Epithelial cell of esophagus (primary cell): ENCODE measurements around the gene CDC20.

Experiments
- DNase-seq: peaks from one replicate; pipeline ENCODE4 v3.0.0; 2010; ENCODE audit warnings: low read depth
- H3K4me3 ChIP-seq: 2 replicates; pipeline ENCODE4 v1.5.1; 2011; ENCODE audit warnings: mild to moderate bottlenecking, low read length, control low read depth
- TF ChIP-seq, protein P1 (sequence below): IDR thresholded peaks from 2 replicates; pipeline ENCODE4 v1.5.1; 2011; ENCODE audit warnings: low read depth, mild to moderate bottlenecking, low read length, control low read depth, inconsistent platforms; ENCODE audit not compliant: insufficient read depth; ENCODE audit errors: missing control alignments

The CDC20 gene

DNA sequence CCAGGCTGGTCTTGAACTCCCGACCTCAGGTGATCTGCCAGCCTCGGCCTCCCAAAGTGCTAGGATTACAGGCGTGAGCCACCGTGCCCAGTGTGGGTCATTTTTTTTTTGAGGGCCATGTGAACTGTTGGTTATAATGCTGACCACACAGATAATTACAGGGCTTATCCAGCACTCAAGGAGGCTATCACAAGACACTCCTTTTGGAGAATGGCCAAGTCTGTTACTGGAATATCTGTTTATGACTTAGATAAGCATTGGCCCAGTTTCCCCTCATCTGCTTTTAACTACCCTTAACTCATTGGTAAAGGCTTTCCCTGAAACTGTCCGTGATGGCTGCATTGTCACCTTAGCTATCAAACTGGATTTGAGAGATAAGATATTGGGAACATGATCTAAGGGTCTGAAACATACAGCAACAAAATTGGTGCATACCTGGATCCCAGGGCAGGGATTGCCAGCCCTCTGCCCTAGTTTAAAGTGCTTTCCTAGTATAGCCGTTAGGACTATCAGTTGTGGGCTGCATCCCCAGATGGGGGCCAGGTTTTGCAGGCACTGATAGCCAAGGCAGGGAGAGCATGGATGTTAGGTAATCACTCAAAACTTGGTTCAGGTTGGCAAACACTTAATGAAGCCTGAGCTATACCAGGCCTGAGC lies 46.6 kb downstream of the CDC20 start:
- DNase-seq: no peak
- TF ChIP-seq, protein P1, sequence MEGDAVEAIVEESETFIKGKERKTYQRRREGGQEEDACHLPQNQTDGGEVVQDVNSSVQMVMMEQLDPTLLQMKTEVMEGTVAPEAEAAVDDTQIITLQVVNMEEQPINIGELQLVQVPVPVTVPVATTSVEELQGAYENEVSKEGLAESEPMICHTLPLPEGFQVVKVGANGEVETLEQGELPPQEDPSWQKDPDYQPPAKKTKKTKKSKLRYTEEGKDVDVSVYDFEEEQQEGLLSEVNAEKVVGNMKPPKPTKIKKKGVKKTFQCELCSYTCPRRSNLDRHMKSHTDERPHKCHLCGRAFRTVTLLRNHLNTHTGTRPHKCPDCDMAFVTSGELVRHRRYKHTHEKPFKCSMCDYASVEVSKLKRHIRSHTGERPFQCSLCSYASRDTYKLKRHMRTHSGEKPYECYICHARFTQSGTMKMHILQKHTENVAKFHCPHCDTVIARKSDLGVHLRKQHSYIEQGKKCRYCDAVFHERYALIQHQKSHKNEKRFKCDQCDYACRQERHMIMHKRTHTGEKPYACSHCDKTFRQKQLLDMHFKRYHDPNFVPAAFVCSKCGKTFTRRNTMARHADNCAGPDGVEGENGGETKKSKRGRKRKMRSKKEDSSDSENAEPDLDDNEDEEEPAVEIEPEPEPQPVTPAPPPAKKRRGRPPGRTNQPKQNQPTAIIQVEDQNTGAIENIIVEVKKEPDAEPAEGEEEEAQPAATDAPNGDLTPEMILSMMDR: no peak
- H3K4me3 ChIP-seq: no peak overlapping the region

DNA sequence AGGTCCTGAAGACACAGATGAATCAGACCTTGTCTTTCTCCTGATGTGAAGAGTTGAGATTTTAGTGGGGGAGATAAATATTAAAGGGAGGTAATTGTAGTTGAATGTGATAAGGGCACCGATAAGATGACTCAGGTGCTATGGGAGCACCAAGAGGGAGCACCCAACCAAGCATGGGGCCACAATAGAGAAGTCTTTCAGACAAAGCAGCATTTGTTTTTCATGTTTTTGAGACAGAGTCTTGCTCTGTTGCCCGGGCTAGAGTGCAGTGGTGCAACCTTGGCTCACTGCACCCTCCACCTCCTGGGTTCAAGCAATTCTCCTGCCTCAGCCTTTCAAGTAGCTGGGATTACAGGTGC lies 47.1 kb downstream of the CDC20 start:
- TF ChIP-seq, protein P1: no peak
- no peak for DNase-seq
- H3K4me3 ChIP-seq: no peak overlapping the region

DNA sequence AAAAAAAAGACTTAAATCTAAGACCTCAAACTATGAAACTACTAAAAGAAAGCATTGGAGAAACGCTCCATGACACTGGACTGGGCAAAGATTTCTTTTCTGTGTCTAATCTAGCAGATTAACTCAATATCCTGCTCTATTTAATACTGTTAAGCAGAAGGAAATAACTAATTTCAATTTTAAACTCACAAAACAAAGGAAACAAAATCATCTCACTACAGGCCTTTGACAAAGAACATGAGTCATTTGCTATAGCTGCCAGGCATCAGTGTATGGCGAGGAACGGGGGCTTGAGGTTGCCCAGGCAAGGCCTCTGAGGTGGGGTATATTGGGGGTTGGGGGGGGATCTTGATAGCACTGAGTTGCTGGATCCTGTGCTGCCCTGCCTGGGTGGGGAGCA lies 51.8 kb downstream of the CDC20 start:
- TF ChIP-seq, protein P1: no peak
- H3K4me3 ChIP-seq: no peak overlapping the region
- no peak for DNase-seq
